ENCODE data around the gene ADGRF4.
"Not testable (repeated sequence)": the region's sequence is repeated elsewhere in the genome, so short reads cannot be mapped to it uniquely, and the experiment has no call there.

Gene ADGRF4

DNA sequence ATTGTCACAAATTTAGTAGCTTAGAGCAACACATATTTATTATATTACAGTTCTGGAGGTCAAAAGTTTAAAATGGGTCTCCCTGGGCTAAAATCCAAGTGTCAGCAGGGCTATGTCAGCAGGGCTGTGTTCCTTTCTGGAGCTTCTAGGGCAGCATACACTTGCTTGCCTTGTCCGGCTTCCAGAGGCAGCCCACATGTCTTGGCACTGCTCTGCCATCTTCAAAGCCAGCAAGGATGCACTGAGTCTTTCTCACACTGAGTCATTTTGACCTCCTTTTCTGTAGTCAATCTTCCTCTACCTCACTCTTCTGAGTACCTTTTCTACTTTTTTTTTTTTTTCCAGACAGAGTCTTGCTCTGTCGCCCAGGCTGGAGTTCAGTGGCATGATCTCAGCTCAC lies 39.0 kb downstream of the ADGRF4 start:
- Histone ChIP-seq H3K4me1 (ENCODE audit: low read length) (peaks cover 67% of the 10 kb centered on the region), H3K79me2 (ENCODE audit: low read length) (no peaks in the 10 kb centered on the region), H3K27ac (ENCODE audit: low read length) (no peak overlapping the region), H3K36me3 (replicated peaks; ENCODE audit: low read depth, low read length) (no peaks in the 10 kb centered on the region), H3K9ac (ENCODE audit: low read length) (no peak overlapping the region), H3K27me3 (ENCODE audit: low read depth, low read length) (no peaks in the 10 kb centered on the region), H4K20me1 (ENCODE audit: insufficient read depth, low read length) (no peaks in the 10 kb centered on the region), H3K4me2 (ENCODE audit: low read length) (no peak overlapping the region), H3K9me3 (ENCODE audit: insufficient read depth, low read length) (no peaks in the 10 kb centered on the region), H2AFZ (ENCODE audit: low read depth, low read length) (no peak overlapping the region), H3K4me3 (ENCODE audit: low read length) (no peak overlapping the region)
- TF ChIP-seq EZH2phosphoT487 (IDR thresholded peaks at IDR 0.05; ENCODE audit: low read depth), result no peak
- TF ChIP-seq, protein P1, sequence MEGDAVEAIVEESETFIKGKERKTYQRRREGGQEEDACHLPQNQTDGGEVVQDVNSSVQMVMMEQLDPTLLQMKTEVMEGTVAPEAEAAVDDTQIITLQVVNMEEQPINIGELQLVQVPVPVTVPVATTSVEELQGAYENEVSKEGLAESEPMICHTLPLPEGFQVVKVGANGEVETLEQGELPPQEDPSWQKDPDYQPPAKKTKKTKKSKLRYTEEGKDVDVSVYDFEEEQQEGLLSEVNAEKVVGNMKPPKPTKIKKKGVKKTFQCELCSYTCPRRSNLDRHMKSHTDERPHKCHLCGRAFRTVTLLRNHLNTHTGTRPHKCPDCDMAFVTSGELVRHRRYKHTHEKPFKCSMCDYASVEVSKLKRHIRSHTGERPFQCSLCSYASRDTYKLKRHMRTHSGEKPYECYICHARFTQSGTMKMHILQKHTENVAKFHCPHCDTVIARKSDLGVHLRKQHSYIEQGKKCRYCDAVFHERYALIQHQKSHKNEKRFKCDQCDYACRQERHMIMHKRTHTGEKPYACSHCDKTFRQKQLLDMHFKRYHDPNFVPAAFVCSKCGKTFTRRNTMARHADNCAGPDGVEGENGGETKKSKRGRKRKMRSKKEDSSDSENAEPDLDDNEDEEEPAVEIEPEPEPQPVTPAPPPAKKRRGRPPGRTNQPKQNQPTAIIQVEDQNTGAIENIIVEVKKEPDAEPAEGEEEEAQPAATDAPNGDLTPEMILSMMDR (IDR thresholded peaks at IDR 0.05; ENCODE audit: low read depth, low read length), result no peak

DNA sequence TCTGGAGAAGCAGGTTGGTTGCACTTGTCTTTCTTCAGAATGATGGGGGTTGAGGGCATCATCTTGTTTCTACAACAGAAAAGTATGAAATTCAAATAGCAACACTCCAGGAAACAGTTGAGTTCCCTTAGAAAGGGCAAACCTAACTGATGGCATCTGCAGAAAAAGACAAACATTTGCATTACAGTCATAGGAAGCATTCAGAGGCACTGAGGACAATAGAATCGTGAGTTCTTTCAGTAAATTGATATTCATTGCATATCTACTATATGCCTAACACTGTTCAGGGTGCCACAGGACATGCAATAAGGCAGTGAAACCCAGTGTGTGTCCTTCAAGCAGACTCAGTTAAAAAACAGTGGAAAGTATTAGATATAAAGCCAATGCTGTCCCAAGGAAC lies 42.3 kb downstream of the ADGRF4 start:
- Histone ChIP-seq H3K4me1 (ENCODE audit: low read length) (peaks cover 36% of the 10 kb centered on the region), H3K27me3 (ENCODE audit: low read depth, low read length) (no peaks in the 10 kb centered on the region), H3K79me2 (ENCODE audit: low read length) (no peaks in the 10 kb centered on the region), H4K20me1 (ENCODE audit: insufficient read depth, low read length) (no peaks in the 10 kb centered on the region), H3K36me3 (replicated peaks; ENCODE audit: low read depth, low read length) (no peaks in the 10 kb centered on the region), H3K4me2 (ENCODE audit: low read length) (no peak overlapping the region), H3K9ac (ENCODE audit: low read length) (no peak overlapping the region), H3K27ac (ENCODE audit: low read length) (no peak overlapping the region), H3K4me3 (ENCODE audit: low read length) (no peak overlapping the region), H2AFZ (ENCODE audit: low read depth, low read length) (0 out of 2 replicates have a peak overlapping the region, but pooled peaks have one; percentile 12), H3K9me3 (ENCODE audit: insufficient read depth, low read length) (no peaks in the 10 kb centered on the region)
- TF ChIP-seq, protein P1 (IDR thresholded peaks at IDR 0.05; ENCODE audit: low read depth, low read length), result no peak
- TF ChIP-seq EZH2phosphoT487 (IDR thresholded peaks at IDR 0.05; ENCODE audit: low read depth), result no peak

DNA sequence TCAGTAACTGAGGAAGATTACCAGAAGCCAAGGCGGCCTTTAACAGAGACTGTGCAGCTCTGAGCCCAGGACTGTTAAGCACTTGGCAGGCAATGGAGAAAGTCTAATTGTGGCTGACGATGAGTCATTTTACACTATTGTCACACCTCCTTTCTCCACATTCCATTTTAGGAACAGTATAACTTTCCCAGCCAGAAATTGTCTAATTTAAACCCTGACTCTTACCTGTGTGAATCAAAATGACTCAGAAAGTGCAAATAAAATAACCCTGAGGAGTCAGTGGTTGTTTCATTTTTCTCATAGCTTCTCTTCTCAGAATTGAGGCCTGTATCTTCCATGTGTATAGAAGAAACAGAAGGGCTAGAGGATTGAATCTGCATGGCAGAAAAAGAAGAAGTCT lies 43.4 kb downstream of the ADGRF4 start:
- Histone ChIP-seq H3K36me3 (replicated peaks; ENCODE audit: low read depth, low read length) (no peaks in the 10 kb centered on the region), H3K4me1 (ENCODE audit: low read length) (peaks cover 36% of the 10 kb centered on the region), H3K9me3 (ENCODE audit: insufficient read depth, low read length) (no peaks in the 10 kb centered on the region), H3K27ac (ENCODE audit: low read length) (no peak overlapping the region), H3K9ac (ENCODE audit: low read length) (no peak overlapping the region), H4K20me1 (ENCODE audit: insufficient read depth, low read length) (no peaks in the 10 kb centered on the region), H3K79me2 (ENCODE audit: low read length) (no peaks in the 10 kb centered on the region), H3K27me3 (ENCODE audit: low read depth, low read length) (no peaks in the 10 kb centered on the region), H2AFZ (ENCODE audit: low read depth, low read length) (peak overlapping the region; percentile 58), H3K4me3 (ENCODE audit: low read length) (no peak overlapping the region), H3K4me2 (ENCODE audit: low read length) (0 out of 2 replicates have a peak overlapping the region, but pooled peaks have one; percentile 1)
- TF ChIP-seq, protein P1 (IDR thresholded peaks at IDR 0.05; ENCODE audit: low read depth, low read length), result no peak
- TF ChIP-seq EZH2phosphoT487 (IDR thresholded peaks at IDR 0.05; ENCODE audit: low read depth), result no peak

DNA sequence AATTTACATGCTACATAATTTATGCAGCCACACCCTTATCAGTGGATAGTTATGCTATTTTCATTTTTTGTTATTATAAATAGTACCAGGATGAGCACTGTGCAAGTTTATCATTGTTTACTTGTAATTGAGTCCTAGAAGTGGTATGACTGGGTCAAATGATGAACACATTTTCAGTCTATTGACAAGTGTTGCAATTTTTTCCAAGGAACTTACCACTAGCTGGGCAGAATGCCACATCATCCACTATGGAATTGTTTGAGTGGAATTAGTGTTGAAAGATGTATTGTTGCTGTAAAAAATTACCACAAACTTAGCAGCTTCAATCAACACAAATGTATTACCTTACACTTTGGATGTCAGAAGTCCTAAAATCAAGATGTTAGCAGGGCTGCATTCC lies 45.4 kb downstream of the ADGRF4 start:
- Histone ChIP-seq H3K4me2 (ENCODE audit: low read length) (no peak overlapping the region), H3K4me3 (ENCODE audit: low read length) (no peak overlapping the region), H3K36me3 (replicated peaks; ENCODE audit: low read depth, low read length) (no peaks in the 10 kb centered on the region), H3K9ac (ENCODE audit: low read length) (no peak overlapping the region), H3K9me3 (ENCODE audit: insufficient read depth, low read length) (no peaks in the 10 kb centered on the region), H2AFZ (ENCODE audit: low read depth, low read length) (no peak overlapping the region), H3K79me2 (ENCODE audit: low read length) (no peaks in the 10 kb centered on the region), H3K27ac (ENCODE audit: low read length) (no peak overlapping the region), H4K20me1 (ENCODE audit: insufficient read depth, low read length) (no peaks in the 10 kb centered on the region), H3K4me1 (ENCODE audit: low read length) (peaks cover 30% of the 10 kb centered on the region), H3K27me3 (ENCODE audit: low read depth, low read length) (no peaks in the 10 kb centered on the region)
- TF ChIP-seq EZH2phosphoT487 (IDR thresholded peaks at IDR 0.05; ENCODE audit: low read depth), result no peak
- TF ChIP-seq, protein P1 (IDR thresholded peaks at IDR 0.05; ENCODE audit: low read depth, low read length), result no peak

DNA sequence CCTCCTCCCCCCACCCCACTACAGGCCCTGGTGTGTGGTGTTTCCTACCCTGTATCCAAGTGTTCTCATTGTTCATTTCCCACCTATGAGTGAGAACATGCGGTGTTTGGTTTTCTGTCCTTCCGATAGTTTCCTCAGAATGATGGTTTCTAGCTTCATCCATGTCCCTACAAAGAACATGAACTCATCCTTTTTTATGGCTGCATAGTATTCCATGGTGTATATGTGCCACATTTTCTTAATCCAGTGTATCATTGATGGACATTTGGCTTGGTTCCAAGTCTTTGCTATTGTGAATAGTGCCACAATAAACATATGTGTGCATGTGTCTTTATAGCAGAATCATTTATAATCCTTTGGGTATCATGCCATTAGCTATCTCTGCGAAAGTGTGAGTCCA lies 46.9 kb downstream of the ADGRF4 start:
- not testable (repeated sequence) for H4K20me1 ChIP-seq (ENCODE audit: insufficient read depth, low read length); H3K36me3 ChIP-seq (replicated peaks; ENCODE audit: low read depth, low read length); H3K4me3 ChIP-seq (ENCODE audit: low read length); H3K27ac ChIP-seq (ENCODE audit: low read length); H3K79me2 ChIP-seq (ENCODE audit: low read length); H2AFZ ChIP-seq (ENCODE audit: low read depth, low read length); H3K9ac ChIP-seq (ENCODE audit: low read length); H3K4me2 ChIP-seq (ENCODE audit: low read length); H3K9me3 ChIP-seq (ENCODE audit: insufficient read depth, low read length); H3K27me3 ChIP-seq (ENCODE audit: low read depth, low read length)
- H3K4me1 ChIP-seq (ENCODE audit: low read length), result peaks cover 22% of the 10 kb centered on the region

All from OCI-LY3 (cell line).